Measurements from ENCODE around the gene TFEC.
"Not testable (repeated sequence)": the region's sequence is repeated elsewhere in the genome, so short reads cannot be mapped to it uniquely, and the experiment has no call there.

Gene TFEC

DNA sequence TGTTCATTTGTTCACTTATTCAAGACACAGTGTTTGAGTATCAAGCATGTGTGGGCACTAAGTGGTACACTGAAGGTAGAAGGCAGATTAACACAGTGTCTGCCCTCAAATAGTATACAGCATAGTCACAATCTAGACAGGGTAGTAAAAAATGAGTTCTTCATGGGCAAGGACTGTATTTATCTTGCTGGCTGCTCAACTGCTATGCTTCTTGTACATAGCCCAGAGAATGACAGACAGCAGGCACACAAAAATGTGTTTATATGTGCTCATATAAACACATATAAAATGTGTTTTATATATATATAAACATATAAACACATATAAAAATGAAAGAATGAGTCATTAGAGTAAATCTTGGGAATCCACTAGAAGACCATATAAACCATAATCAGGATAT, 43.1 kb downstream of the TFEC start:
- no peak for FAIRE-seq

DNA sequence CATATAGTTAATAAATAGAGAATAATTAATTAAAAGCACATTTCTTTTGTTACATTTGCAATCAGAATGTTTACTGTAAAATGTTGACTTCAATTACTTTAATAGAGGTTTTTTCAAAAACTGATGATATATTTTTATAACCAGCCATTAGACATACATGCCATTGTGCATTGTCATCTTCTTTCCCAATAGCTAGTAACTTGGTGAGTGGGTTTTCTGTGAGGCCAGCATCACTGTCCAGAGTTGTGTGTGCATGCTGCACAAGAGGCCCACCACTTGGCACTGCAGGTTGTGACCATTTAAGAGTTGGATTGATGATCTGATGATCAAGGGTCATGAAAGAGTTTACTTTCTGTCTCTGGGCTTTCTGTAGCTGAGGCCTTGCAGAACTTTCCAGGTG, 46.5 kb downstream of the TFEC start:
- FAIRE-seq, result no peak

DNA sequence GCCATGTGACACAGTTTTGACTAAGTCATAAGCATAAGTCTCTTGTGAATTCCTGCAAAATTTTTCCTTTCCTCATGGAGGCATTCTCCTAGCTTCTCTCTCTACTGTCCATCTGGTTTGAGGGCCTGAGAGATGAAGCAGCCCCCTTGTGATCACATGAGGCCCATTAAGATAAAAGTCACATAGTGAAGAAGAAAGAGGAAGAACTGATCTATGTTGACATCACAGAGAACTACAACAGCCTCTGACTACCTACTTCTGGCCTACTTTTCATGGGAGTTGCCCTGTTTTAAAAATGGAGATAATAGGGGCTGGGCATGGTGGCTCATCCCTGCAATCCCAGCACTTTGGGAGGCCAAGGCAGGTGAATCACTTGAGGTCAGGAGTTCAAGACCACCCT, 50.4 kb downstream of the TFEC start:
- FAIRE-seq, result no peak

DNA sequence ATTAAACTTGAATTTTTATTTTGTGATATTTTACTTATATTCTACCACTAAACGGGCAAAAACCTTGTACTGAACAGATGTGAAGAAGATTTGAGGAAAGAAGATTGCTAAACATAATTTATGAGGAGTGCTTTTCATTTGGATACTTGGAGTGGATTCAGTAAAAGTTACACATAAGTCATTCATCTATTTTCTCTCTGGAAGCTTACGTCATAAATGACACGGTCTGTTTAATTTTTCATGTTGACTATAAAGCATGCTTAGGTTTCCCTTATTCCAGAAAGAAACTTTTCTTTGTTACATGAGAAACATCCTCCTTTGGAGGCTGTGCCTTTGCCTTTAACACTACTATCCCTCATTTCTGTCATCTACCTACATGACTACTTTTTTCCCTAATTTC, 53.9 kb downstream of the TFEC start:
- no peak for FAIRE-seq

DNA sequence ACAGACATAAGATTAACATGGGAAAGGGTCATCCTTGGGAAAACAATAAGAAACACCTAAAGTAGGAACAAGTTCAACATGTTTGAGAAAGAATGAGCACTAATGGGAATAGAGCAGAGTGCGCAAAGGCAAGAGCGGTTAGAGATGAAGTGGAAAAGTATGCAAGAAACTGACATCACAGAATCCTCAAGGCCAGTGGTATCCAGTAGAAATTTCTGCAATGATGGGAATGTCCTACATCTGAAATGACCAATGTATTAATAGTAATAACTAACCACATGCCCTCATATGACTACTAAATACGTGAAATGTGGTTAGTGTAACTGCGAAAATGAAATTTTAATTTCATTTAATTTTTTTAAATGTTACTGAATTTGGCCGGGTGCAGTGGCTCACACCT, 54.8 kb downstream of the TFEC start:
- FAIRE-seq, result no peak

DNA sequence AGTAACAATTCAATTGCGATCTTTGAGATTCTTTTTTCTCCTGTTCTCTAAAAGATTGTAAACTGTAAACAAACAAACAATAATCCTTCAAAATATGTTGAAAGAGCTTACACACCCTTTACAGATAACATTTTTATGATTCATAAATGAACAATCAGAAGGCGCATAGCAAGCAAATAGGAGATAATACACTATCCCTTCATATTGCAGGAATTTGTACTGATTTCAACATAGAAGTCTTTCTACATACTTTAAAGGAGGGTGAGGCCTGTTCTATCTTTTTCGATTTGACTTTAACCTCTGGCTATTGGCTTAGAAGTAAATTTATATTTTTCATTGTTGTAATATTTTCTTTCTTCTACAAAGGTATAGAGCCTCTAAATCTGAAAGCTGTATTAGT, 57.2 kb downstream of the TFEC start:
- FAIRE-seq, result no peak

DNA sequence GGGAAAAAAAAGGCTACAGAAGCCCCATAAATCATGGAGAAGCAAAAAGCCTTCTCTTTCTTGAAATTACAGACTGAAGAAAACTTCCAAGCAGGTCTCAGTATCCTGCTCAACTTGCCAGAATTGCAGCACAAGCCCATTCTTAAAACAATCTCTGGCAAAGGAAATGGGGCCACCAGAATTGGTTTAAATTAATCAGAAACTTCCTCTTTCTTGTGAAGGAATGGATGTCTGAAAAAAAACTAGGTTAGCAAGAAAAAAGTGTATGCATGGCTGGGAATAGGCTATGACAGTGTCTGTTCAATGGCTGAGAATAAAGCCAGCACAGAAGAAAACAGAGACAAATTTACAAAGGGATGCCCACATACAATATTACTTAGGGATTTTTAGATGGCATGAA, 59.1 kb downstream of the TFEC start:
- FAIRE-seq, result no peak

DNA sequence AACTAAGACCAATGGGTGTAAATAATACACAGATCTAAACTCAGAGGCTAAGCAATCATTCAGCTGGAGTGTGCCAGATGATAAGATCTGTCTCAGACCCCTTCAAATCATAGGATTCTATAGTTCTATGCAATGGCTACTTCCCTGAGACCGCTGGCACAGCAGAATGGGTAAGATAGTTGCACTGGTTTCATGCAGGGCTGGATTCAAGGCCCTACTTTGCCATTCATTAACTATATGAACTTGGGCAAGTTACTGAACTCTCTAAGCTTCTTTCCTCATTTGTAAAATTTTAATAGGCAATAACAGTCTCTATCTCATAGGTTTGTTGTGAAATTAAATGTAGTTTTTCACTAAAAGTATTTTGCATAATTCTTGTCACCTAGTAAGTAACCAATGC, 62.0 kb downstream of the TFEC start:
- no peak for FAIRE-seq

DNA sequence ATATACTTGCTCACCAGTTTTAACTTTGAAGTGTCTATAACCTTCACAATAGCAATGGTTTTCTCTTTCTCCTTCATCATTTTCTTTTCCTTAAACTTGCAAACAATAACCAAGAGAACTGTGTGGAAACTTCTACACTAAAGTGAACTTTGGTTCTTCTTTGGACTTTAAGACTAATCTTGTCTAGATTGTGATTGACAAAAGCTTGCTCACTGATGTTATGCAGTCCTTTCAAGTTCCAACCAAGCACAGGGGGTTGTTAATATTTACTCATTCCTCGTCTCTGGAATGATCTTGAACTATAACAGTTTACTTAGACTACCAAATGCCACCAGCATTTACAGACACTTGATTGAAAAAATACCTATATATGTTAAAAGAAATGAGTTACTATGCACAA, 62.4 kb downstream of the TFEC start:
- FAIRE-seq, result no peak

DNA sequence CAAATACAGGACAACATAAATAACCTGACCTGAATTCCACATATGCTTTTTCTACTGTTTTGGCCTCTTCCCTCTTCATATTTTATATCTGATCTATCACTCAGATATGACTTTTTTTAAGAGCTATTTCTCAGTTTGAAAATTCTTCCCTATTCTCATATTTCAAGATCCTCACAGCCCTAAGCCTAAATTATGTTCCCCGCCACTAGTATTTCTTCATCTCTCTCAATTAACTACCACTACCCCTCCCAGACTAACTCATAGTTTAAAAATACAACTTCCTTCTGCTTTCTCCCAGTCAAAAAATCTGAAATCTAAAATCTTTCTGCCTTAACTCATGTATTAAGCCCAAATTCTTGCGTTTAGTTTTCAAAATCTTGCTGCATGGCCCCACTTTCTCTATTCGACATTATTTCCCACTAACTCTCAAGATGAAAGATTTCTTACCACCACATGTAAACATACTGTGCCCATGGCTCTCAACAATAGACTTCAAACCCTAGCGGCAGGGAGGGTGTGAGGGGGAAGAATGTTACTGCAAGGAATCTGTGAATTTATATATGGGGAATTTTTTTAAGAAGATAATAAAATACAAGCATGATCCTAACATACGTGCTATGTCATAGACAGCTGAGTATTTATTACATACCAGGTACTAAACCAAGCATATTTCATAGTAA, 64.6 kb downstream of the TFEC start:
- no peak for FAIRE-seq

DNA sequence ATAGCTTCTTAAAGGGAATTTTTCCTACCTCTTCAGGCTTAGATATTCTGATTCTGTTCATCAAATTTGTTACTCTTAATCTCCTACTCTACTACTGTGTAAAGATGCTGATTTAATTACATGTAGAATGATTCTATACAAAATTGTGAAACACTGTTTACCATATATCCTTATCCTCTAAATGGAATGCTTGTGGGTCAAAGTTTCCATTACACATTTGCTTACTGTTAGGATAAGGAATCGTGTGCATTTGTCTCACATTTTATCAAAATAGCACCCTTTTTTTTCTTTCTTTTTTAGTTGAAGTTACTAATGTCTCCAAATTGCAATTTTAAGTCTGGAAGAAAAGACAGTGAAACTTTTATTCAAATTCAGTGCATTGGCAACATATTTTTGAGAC, 65.3 kb downstream of the TFEC start:
- no peak for FAIRE-seq

DNA sequence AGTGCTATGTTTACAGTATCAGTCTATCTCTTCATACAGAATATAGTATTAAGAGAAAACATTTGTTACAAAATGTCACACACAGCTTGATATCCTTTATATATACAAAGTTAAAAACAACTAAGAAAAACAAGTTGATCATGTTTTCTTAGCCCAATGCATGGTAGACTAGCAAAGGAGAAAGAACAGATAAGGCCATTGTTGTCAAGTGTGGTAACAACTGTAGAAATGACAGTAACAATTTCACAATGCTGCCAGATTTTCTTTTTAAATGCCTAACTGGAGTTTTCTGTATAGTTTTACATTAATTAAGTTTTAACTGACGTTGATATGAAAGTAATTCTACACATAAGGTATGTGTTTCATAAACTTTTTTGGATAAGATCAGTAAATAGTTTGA, 65.8 kb downstream of the TFEC start:
- FAIRE-seq, result no peak

DNA sequence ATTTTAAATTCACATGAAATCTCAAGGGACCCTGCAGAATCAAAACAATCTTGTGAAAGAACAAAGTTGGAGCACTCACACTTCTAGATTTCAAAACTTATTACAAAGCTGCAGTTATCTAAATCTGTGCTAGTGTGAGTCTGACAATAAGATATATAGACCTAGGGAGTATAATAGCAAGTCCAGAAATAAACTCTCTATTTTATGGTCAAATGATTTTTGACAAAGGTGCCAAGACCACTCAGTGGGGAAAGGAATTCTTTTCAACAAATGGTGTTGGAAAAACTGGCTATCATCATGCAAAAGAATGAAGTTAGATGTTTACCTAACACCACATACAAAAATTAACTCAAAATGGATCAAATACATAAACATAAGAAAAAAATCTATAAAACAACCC, 68.2 kb downstream of the TFEC start:
- FAIRE-seq, result no peak

DNA sequence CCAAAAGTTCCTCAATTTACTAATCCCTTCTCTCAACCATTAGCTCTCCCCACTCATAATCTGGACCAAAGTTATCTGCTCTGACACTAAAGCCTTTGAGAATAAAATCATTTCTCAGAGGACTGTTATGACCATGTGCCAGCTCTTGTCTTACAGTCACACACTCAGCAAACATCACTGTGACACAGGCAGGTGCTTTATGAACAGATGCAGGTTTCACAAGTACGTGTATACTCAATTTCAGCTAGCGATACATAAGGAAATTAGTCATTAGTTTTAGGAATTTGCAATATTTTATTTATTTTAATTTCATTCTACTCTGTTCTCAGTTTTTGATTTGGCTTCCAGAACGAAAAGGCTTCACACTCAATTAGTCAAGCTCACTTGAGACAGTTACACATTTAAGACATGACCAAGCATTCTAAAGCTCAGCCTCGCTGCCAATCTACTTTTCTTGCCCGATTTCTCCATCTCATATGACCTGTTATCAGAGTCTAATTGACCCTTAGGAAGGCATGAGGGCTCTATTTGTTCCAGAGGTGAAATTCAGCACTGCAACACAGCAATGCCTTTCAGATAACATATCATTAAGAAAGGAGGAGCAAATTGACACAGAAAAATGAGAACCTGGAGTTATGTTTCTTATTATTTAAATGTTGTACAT, 76.8 kb downstream of the TFEC start:
- FAIRE-seq, result no peak

DNA sequence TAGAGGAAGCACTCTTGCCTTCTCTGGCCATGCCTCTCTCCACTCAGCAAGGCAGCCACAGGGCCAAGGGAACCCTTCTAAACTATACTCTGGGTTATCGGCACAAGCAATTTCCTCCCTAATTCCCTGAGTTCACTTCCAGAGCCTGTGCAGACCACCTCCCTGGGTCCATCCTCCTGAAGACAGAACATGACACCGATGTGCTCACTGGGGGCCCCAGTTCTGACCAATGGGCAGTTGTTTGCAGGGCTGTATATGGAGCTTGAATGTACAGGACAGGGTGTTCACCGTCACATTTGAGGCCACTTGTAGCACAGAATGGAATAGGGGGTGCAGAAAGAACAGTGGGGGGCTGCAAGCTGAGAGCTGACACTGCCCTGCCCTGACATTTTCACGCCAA, 77.7 kb downstream of the TFEC start:
- no peak for FAIRE-seq

DNA sequence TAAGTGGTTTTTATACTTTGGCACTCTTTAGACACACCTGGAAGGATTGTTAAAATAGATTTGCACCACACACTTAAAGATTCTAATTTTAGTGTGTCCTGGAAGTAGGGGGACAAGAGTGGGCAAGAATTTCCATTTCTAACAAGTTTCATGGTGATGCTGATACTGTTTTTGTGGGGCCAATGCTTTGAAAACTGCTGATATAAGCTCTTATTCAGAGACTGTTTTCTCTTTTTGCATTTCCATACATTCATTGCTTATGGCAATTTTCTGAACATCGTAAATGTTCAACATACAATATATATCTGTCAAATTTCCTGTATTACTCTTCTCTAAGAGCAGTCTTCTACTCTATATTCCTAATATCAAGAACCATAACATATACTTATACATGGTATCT, 79.0 kb downstream of the TFEC start:
- FAIRE-seq, result no peak

DNA sequence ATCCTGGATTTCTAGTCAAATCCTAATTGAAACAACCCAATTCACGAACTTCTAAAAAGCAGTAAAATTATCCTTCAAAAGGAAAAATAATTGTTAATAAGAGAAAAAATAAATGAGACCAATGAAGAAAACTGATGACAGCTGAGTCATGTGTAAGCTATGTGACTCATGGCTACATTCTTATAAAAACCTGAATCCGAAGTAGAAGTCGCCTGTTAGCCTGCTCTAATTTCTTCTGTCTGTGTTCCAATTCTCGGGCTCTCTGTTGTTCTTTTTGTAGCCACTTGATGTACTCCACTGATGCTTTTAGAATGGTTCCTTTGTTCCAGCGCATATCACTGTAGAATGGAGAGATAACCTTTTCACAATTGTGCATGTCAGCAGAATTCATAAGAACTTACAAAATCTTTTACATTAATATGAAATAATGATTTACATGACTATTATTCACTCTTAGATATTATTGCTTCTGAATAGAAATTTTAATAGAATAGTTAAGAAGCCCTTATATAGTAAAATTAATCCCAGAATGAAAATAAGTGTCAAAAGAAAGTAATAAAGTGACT, 88.8 kb downstream of the TFEC start:
- no peak for FAIRE-seq

DNA sequence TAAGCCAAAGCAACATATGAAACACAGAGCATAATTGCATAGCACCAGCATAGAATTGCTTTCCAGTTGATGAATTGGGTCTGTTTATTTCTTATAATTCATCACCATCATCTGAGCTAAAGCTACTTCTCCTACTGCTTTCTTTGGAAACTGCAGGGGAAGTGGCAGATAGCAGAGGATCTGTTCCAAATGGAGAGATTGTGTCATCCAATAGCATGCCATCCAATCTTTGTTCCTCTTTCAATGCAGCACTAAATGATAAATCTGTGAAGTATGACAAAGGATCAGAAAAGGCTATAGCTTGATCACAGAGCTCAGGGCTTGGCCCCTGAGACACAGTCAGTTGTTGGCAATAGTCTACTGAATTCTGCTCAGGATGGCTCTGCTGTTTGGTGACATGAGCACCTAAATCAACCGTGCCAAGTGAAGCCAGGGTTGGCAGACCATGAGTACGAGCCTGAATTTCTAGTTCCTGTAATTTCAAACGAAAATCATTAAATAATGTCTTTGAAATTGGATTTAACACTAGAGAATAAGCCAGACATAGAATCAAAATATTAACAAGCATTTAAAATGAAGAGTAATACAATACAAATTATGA, 90.0 kb downstream of the TFEC start:
- no peak for FAIRE-seq

DNA sequence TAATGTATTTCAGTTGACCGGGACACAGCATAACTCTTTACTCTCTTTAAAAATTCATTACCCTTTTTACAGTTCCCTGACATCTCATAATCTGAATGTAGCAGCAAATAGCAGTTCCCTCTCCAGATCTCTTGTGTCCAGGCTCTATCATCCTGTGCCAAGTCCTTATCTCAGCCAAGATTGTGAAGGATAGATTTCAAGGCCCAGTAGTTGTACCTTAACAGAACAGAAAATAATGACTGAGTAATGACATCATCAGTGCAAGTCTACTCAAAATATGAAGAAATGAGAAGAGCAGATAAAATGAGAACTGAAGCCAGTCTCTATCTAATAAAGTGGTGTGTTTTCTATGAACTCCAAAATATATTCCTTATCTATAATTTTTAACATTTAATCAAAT, 92.6 kb downstream of the TFEC start:
- FAIRE-seq, result no peak

DNA sequence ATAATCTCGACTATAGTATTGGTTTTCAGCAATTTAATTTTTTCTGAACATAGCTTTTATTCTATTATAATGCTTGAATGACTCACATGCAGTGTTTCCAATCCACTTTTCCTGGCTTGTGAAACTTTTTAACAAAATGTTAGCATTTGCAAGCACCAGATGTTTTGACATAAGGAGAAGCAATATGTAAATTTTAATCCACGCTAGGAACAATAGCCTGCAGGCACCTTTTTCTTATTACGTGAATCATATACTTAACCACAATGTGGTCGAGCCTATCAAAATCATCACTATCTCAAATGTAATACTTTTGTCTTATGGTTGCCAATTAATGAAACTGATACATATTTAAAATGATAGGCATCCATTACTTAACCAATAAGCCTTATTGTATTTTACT, 97.1 kb downstream of the TFEC start:
- no peak for FAIRE-seq

DNA sequence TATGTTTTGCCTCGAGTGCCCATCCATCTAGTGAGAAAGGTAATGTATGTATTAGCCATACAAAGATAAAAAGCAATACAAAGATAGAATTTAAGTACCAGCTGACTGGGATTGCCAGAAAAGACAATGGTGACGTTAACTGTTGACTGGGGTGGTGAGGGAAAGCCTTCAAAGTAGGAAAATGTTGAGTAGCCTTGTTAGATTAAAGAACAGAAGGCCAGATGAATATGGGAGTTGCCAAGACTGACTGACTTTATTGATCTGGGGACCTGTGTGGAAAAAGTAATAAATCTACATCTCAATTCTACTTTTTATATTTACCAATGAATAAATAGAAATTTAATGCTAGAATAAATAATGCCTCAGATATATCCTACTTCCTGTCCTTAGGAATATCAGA, 97.7 kb downstream of the TFEC start:
- FAIRE-seq, result no peak

DNA sequence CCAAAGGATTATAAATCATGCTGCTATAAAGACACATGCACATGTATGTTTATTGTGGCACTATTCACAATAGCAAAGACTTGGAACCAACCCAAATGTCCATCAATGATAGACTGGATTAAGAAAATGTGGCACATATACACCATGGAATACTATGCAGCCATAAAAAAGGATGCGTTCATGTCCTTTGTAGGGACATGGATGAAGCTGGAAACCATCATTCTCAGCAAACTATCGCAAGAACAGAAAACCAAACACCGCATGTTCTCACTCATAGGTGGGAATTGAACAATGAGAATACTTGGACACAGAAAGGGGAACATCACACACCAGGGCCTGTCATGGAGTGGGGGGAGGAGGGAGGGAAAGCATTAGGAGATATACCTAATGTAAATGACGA, 100.4 kb downstream of the TFEC start:
- FAIRE-seq, result not testable (repeated sequence)

DNA sequence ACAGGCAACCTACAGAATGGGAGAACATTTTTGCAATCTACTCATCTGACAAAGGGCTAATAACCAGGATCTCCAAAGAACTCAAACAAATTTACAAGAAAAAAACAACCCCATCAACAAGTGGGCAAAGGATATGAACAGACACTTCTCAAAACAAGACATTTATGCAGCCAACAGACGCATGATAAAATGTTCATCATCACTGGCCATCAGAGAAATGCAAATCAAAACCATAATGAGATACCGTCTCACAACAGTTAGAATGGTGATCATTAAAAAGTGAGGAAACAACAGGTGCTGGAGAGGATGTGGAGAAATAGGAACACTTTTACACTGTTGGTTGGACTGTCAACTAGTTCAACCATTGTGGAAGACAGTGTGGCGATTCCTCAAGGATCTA, 100.8 kb downstream of the TFEC start:
- not testable (repeated sequence) for FAIRE-seq

DNA sequence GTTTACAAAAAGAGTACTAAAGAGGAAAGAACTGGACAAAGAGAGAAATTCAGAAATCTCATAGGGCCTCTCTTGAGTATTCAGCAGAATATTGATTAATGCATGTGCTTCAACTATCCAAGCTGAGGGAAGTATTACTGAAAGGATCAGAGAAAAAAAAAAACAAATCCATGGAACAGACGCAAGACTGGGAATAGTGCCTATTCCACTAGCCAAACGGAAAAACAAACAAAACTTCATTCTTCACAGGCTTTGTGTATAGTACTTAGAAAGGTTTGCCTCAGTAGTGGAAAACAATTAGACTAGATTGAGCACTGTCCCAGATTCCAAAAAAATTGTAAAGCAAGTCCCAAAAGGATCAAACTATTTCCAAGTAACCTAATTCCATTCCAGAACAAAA, 106.2 kb downstream of the TFEC start:
- no peak for FAIRE-seq
